Body of pancreas (tissue), 4 donors: ENCODE measurements around the gene VPS33B. TPM values are rescaled to one million over a fixed set of nuclear protein-coding genes. Genes with fewer than 3 reads are reported as not detected.
"Not testable (repeated sequence)": the region's sequence is repeated elsewhere in the genome, so short reads cannot be mapped to it uniquely, and the experiment has no call there.

Experiments used
- ATAC-seq: fragments of 150-250 bp; one replicate; pipeline ENCODE4 v1.9.1; 2016
- DNase-seq, 4 donors: peaks; one replicate each; pipeline ENCODE4 v3.0.0-alpha.2; 2019
- H3K27ac ChIP-seq, 4 donors: fragments of 200-600 bp; sonication (generic); 1 replicate in 3 of 4; 2 replicates in 1 of 4; pipeline versions ENCODE4 v1.5.1 to v1.6.1; 2016 to 2019; ENCODE audit warnings: mild to moderate bottlenecking in 1 of 4, mixed read lengths in 1 of 4, moderate library complexity in 1 of 4
- H3K27me3 ChIP-seq, 2 donors: fragments of 200-600 bp; sonication (generic); one replicate each; pipeline ENCODE4 v1.6.0; 2016; ENCODE audit warnings: mild to moderate bottlenecking in 1 of 2
- H3K36me3 ChIP-seq, 2 donors: fragments of 200-600 bp; sonication (generic); replicated peaks in 1 of 2; 2 replicates each; pipeline ENCODE4 v1.5.1; 2016; ENCODE audit warnings: low read depth in 2 of 2; ENCODE audit not compliant: insufficient read depth in 1 of 2
- H3K4me1 ChIP-seq: fragments of 200-600 bp; sonication (generic); one replicate; pipeline ENCODE4 v1.6.0; 2016
- H3K4me3 ChIP-seq, 2 donors: fragments of 200-600 bp; sonication (generic); 1 replicate in 1 of 2; 2 replicates in 1 of 2; pipeline ENCODE4 v1.5.1; 2016 to 2019
- H3K9me3 ChIP-seq, 3 donors: fragments of 200-600 bp; sonication (generic); 1 replicate in 2 of 3; 2 replicates in 1 of 3; pipeline ENCODE4 v1.5.1; 2016
- CTCF ChIP-seq, 7 experiments: fragments of 450-650 bp in 4 of 7; fragments of 200-600 bp in 3 of 7; sonication (generic) in 3 of 7; IDR thresholded peaks; one replicate each; pipeline ENCODE4 v1.5.1; 2016 to 2019; ENCODE audit warnings: antibody characterized with exemption in 7 of 7
- POLR2A ChIP-seq, 3 donors: fragments of 450-650 bp; IDR thresholded peaks; one replicate each; pipeline ENCODE4 v1.6.1; 2016; ENCODE audit warnings: antibody characterized with exemption in 3 of 3, mild to moderate bottlenecking in 2 of 3
- WGBS, 2 donors: methylation state at CpG; one replicate each; pipeline ENCODE4 v1.1.5; 2017; 5-methylcytosine and 5-hydroxymethylcytosine counted together
- intact Hi-C: fragments of 100-400 bp; cut with DNase I; formaldehyde crosslinking; loops from one replicate; pipeline ENCODE4 v1.15.1; 2023
- total RNA-seq, 2 donors: library from RNA; depleted of rRNA; stranded (reverse); fragments of >200 nt; gene quantifications; one replicate each; pipeline ENCODE4 v1.1.0, GENCODE V29; 2016

VPS33B gene
- total RNA-seq, 2 donors from 2014 or later = 8.3 to 10.5 TPM

DNA sequence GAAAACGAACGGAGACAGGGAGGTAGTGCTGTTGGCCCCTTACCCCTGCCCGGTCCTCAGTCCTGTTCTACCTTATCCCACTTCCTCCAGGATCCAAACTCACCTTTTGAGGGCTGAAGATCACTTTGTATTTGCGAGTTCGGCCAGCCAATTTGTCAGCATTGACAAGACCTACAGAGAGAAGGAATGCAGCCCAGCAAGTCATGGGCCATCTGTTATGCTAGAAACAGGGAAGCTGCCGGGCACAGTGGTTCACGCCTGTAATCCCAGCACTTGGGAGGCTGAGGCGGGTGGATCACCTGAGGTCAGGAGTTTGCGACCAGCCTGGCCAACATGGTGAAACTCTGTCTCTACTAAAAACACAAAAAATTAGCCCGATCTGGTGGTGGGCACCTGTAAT lies 8.7 kb downstream of the VPS33B start:
- peak overlapping the region; percentile 52 to 79 (median 70) for H3K27ac ChIP-seq

GRCh38 chr15:91007266-91007665 lies 15.1 kb downstream of the VPS33B start:
- Histone ChIP-seq H3K9me3 (no peaks in the 10 kb centered on the region), H3K27ac (no peak overlapping the region), H3K27me3 (no peaks in the 10 kb centered on the region), H3K4me1 (peaks cover 16% of the 10 kb centered on the region), H3K36me3 (peaks cover 5 to 21% of the 10 kb centered on the region in 2 donors), H3K4me3 (no peak overlapping the region)
- WGBS, 2 donors = 66 to 76% methylated on average over 3 of the region's 3 CpGs
- intact Hi-C loops = no loop called here
- TF ChIP-seq POLR2A (IDR thresholded peaks at IDR 0.05) = no peak
- no peak for TF ChIP-seq CTCF (IDR thresholded peaks at IDR 0.05)
- ATAC-seq (no peak), DNase-seq (peak in 2 of 4 donors; percentile 3 to 44)

More for the DNA sequence above, 8.7 kb downstream of the VPS33B start:
- peak; percentile 56 to 76 (median 72) for DNase-seq
- peak in 2 of 3 donors; percentile 25 to 38 for TF ChIP-seq POLR2A (IDR thresholded peaks at IDR 0.05)
- H3K9me3 ChIP-seq, H3K36me3 ChIP-seq, H3K27me3 ChIP-seq, H3K4me3 ChIP-seq, intact Hi-C loops: not testable (repeated sequence)
- peak; percentile 92 for ATAC-seq
- 52 to 64% methylated on average over 7 to 10 of the region's 10 CpGs for WGBS, 2 donors
- peaks cover 22% of the 10 kb centered on the region for H3K4me1 ChIP-seq

DNA sequence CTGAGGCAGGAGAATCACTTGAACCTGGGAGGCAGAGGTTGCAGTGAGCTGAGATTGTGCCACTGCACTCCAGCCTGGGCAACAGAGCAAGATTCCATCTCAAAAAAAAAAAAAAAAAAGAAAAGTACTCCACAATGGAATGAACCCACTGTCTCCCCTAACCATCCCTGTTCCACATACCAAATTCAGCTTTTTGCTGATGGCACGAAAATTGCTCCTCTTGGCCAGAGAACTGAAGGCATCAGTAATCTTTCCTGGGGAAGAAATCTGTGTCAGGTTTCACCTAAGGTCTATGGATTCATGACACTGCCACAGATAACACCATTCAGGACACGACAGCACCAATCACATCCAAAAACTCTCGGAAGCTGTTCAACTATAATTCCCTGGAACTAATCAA lies 21.2 kb downstream of the VPS33B start:
- no peak for TF ChIP-seq POLR2A (IDR thresholded peaks at IDR 0.05)
- 96 to 97% methylated on average over 3 of the region's 3 CpGs for WGBS, 2 donors
- no peak overlapping the region for H3K4me3 ChIP-seq
- intact Hi-C loops = no loop called here
- DNase-seq = no peak
- no peaks in the 10 kb centered on the region for H3K9me3 ChIP-seq
- H3K4me1 ChIP-seq = no peaks in the 10 kb centered on the region
- no peaks in the 10 kb centered on the region for H3K27me3 ChIP-seq
- H3K36me3 ChIP-seq = peaks cover 0 to 17% of the 10 kb centered on the region in 2 donors
- no peak for ATAC-seq
- no peak overlapping the region for H3K27ac ChIP-seq

DNA sequence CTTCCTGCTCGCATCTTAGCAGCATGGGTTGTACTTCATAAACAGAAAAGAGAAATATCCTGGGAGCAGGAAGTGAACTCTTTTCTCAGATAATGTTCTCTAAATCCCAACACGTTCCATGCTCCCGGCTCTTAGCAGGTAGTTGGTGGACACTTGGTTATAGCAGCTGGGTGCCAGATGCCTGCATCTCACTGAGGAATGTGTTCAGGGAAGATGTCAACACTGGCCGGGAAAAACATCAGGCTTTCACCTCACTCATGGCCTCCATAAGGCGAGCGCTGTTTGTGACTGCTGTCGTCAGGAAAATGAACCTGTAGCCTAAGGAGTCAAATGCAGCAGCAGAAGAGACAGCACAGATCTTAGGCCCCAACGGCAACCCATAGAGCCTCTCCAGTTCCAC lies 23.7 kb downstream of the VPS33B start:
- no peak for TF ChIP-seq POLR2A (IDR thresholded peaks at IDR 0.05)
- no peak for TF ChIP-seq CTCF (IDR thresholded peaks at IDR 0.05)

DNA sequence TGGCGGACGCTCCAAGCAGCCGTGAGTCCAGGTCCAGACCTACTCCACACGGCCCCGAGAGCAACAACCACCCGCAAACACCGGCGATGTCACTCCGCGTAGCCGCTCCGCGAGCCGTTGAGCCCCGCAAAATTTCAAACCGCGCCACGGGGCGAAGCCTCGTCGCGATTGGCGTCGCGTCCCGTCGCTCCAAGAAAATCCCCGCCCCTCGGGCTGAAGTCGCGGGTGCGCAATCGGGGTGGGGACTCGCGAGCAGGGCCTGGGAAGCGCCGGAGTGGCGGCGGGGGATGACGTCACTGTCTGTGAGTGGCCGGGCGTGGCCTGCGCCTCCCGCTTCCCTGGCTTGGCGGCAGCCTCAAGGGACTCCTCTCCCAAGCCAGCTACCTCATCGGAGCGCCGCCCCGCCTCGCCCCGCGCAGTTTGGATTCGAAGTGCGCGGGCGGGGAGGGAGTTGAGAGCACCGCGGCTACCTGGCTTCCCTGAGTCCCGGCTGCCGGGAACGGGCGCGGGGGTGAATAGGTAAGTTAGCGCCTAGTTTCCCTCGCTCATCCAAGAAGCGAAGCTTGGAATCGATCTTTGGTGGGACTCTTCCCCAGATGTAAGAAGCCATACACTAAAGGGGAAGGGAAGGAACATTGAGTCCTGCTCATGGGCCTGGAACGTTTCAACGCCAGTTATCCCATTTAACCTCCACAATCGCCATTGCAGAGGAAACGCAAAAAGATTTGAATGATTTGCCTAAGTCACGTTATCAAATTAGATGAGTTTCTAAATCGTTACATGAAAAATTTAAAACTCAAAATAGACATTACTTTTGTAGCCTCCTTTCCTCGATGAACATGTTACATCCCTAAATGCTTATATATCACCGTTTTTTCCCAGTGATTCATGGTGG lies 27.7 kb downstream of the VPS33B start, which contains the start of gene PRC1:
Gene PRC1, minus strand, starts transcription at position 119 of the 895 bp plus-strand sequence. Its CDS starts 118 bp downstream, at position 1.
- WGBS, 2 donors = 0% methylated on average over 35 to 71 of the region's 75 CpGs
- Histone ChIP-seq H3K27me3 (no peaks in the 10 kb centered on the region), H3K36me3 (peaks cover 0 to 4% of the 10 kb centered on the region in 2 donors), H3K27ac (peak within 1 kb of the TSS; percentile 70 to 91 (median 86)), H3K4me3 (peak within 1 kb of the TSS; percentile 35 to 41), H3K9me3 (no peaks in the 10 kb centered on the region), H3K4me1 (peaks cover 17% of the 10 kb centered on the region)
- intact Hi-C loops = no loop called here
- TF ChIP-seq CTCF (IDR thresholded peaks at IDR 0.05) (peak in 1 of 7 experiments; percentile 25), POLR2A (IDR thresholded peaks at IDR 0.05) (peak; percentile 78 to 89 (median 80))
- ATAC-seq (peak; percentile 99), DNase-seq (peak; percentile 98 to 99 (median 99))

More for the DNA sequence above, 23.7 kb downstream of the VPS33B start:
- 90 to 91% methylated on average over 8 of the region's 8 CpGs for WGBS, 2 donors
- Histone ChIP-seq H3K27me3 (no peaks in the 10 kb centered on the region), H3K27ac (no peak overlapping the region), H3K36me3 (peaks cover 0 to 9% of the 10 kb centered on the region in 2 donors), H3K4me3 (no peak overlapping the region), H3K9me3 (no peaks in the 10 kb centered on the region), H3K4me1 (peaks cover 10% of the 10 kb centered on the region)
- DNase-seq (no peak), ATAC-seq (no peak)
- intact Hi-C loops = no loop called here
